ENCODE results near the gene HFE.

DNA sequence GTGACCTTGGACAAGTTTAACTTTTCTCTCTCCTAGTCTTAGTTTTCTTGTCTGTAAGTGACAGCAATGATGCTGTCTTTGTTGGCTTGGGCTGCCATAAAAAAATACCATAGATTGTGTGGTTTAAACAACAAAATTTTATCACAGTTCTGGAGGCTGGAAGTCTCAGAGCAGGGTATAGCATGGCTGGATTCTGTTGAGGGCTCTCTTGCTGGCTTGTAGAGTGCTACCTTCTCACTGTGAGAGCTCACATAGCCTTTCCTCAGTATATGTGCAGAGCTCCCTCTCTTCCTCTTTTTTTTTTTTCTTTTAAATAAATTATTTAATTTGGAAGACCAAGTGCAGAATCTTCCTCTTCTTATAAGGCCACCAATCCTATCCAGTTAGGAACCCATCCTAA is 26.3 kb downstream of the HFE start:
- TF ChIP-seq EZH2 (IDR thresholded peaks at IDR 0.05; ENCODE audit: low read length, missing control alignments), result no peak
- TF ChIP-seq, protein P1, sequence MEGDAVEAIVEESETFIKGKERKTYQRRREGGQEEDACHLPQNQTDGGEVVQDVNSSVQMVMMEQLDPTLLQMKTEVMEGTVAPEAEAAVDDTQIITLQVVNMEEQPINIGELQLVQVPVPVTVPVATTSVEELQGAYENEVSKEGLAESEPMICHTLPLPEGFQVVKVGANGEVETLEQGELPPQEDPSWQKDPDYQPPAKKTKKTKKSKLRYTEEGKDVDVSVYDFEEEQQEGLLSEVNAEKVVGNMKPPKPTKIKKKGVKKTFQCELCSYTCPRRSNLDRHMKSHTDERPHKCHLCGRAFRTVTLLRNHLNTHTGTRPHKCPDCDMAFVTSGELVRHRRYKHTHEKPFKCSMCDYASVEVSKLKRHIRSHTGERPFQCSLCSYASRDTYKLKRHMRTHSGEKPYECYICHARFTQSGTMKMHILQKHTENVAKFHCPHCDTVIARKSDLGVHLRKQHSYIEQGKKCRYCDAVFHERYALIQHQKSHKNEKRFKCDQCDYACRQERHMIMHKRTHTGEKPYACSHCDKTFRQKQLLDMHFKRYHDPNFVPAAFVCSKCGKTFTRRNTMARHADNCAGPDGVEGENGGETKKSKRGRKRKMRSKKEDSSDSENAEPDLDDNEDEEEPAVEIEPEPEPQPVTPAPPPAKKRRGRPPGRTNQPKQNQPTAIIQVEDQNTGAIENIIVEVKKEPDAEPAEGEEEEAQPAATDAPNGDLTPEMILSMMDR (conservative IDR thresholded peaks at IDR 0.05 in 1 of 2, IDR thresholded peaks at IDR 0.05 in 1 of 2; ENCODE audit: low read depth in 1 of 2, low read length in 2 of 2), result no peak

Data from fibroblast of lung (primary cell).